Activated T-cell treated with anti-CD3 and anti-CD28 coated beads for 1 hour (primary cell): ENCODE measurements around the gene ZSCAN10.

ENCODE experiments used
- DNase-seq: peaks from one replicate; pipeline ENCODE4 v3.0.0-alpha.2; 2020; ENCODE audit warnings: low read depth

Gene ZSCAN10

GRCh38 chr16:3134338-3135125 lies 35.4 kb upstream of the ZSCAN10 start, which contains the start of gene ZNF213:
Gene ZNF213 (plus strand): TSS chr16:3135029. CDS start chr16:3137281, 2,252 bp downstream.
- peak; percentile 80 for DNase-seq

GRCh38 chr16:3133844-3134243 lies 34.8 kb upstream of the ZSCAN10 start:
- no peak for DNase-seq

- DNase-seq, result no peak
Measured at GRCh38 chr16:3131755-3132377, 32.8 kb upstream of the ZSCAN10 start.

- DNase-seq, result peak; percentile 58
Measured at GRCh38 chr16:3129137-3130131, 30.3 kb upstream of the ZSCAN10 start.

- no peak for DNase-seq
Measured at GRCh38 chr16:3127745-3128144, 28.7 kb upstream of the ZSCAN10 start.

GRCh38 chr16:3123986-3124886 lies 25.1 kb upstream of the ZSCAN10 start:
- peak; percentile 97 for DNase-seq

GRCh38 chr16:3122926-3123570 lies 24.0 kb upstream of the ZSCAN10 start:
- no peak for DNase-seq

GRCh38 chr16:3121851-3122467 lies 22.9 kb upstream of the ZSCAN10 start:
- no peak for DNase-seq

- DNase-seq, result no peak
Measured at GRCh38 chr16:3120435-3120834, 21.3 kb upstream of the ZSCAN10 start.

GRCh38 chr16:3119701-3120408 lies 20.8 kb upstream of the ZSCAN10 start:
- DNase-seq, result no peak

GRCh38 chr16:3119286-3119685 lies 20.2 kb upstream of the ZSCAN10 start:
- no peak for DNase-seq

GRCh38 chr16:3118846-3119245 lies 19.8 kb upstream of the ZSCAN10 start:
- no peak for DNase-seq

GRCh38 chr16:3118204-3118790 lies 19.2 kb upstream of the ZSCAN10 start:
- DNase-seq, result no peak

- no peak for DNase-seq
Measured at GRCh38 chr16:3115561-3115960, 16.5 kb upstream of the ZSCAN10 start.

GRCh38 chr16:3115003-3115402 lies 15.9 kb upstream of the ZSCAN10 start:
- DNase-seq, result no peak

GRCh38 chr16:3113765-3114479 lies 14.8 kb upstream of the ZSCAN10 start:
- DNase-seq, result no peak

GRCh38 chr16:3112881-3113574 lies 13.9 kb upstream of the ZSCAN10 start:
- DNase-seq, result no peak
